GM21381 (cell line): ENCODE measurements around the gene RAD51B.
"Not testable (repeated sequence)": the region's sequence is repeated elsewhere in the genome, so short reads cannot be mapped to it uniquely, and the experiment has no call there.

Source experiments
- ATAC-seq: cut with Tn5 transposase; IDR thresholded peaks from one replicate; pipeline ENCODE4 v1.9.1; 2021; ENCODE audit warnings: mild to moderate bottlenecking, moderate library complexity; ENCODE audit not compliant: unreplicated experiment

RAD51B gene

DNA sequence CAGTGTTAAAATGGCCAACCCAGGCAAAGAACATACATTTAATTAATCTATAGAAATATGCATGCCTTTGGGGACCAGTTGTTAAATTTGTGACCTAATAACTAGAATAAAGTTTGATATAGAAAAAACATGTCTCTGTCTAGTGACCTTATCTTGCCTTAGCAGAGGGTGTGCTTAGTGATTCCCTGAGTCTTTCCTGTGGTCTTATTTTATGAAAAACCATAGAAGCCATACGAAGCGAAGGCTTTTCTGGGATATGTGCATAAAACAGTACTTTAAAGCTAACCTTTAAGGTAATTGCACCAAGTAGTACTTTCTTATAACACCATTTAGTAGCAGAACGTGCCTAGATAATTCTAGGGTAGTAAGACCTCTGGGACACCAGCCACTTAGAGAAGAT is 593.9 kb downstream of the RAD51B start:
- no peak for ATAC-seq

DNA sequence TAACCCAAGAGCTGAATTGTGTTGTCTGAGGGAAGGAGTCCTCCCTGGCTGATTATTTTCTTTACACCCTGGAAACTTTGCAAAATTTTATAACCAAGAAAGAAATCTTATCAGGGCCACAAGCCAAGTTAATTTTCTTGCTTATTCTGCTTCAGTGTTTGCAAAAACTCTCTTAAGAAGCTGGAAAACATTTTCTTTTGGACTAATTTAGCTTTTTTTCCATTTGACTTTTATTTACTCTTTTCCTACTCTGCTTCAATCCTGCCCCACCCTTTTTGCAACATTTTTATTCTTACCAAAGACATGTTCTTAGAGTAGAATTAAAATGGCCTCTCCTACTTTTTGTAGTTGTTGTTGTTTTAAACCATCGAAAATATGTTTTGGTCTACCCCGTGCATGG is 594.5 kb downstream of the RAD51B start:
- no peak for ATAC-seq

DNA sequence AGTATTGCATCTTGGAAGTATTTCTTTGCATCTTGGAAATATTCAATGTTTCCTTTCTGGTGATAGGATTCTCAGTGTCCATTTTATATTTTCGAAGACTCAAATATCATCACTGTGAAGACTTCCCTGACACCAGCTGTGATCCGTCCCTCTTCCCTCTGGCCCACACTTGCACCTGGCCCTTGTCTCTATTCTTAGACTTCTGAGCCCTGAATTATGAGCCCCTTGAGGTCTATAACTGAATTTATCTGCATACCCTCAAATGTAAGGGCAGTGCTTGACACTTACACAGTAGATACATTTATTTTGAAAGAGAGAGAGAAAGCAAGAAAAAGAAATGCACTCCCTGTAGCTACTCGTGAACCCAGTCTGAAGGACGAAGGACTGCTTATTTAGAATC is 596.6 kb downstream of the RAD51B start:
- ATAC-seq = no peak

DNA sequence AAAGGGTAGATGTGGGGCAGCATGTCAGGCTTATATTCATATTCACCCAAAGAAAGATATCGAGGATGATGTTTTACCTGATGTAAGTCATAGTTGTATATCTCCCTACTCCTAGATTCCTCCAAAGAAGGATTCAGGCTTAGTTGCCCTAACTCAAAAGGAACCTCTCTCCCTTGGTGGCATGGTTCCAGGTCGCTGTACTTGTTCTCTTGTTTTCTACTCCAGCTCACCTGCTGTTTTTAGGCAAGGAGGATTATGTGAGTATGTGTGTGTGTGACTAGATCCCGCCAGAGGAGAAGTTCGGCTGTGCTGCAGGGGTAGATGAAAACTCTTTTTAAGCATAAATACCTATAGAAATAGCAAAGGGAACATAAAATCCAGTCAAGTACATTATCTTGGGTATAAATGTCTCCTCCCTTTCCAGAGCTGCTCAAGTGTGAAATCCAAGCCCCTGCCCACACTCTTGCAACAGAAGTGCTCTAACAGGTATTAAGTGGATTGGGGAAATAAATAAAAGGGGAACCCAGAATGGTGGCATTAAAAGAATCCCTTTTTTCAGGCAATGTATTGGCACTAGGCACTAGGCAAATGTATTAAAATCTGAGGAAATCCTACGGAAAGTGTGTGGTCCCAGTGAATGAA is 597.6 kb downstream of the RAD51B start:
- ATAC-seq = no peak

DNA sequence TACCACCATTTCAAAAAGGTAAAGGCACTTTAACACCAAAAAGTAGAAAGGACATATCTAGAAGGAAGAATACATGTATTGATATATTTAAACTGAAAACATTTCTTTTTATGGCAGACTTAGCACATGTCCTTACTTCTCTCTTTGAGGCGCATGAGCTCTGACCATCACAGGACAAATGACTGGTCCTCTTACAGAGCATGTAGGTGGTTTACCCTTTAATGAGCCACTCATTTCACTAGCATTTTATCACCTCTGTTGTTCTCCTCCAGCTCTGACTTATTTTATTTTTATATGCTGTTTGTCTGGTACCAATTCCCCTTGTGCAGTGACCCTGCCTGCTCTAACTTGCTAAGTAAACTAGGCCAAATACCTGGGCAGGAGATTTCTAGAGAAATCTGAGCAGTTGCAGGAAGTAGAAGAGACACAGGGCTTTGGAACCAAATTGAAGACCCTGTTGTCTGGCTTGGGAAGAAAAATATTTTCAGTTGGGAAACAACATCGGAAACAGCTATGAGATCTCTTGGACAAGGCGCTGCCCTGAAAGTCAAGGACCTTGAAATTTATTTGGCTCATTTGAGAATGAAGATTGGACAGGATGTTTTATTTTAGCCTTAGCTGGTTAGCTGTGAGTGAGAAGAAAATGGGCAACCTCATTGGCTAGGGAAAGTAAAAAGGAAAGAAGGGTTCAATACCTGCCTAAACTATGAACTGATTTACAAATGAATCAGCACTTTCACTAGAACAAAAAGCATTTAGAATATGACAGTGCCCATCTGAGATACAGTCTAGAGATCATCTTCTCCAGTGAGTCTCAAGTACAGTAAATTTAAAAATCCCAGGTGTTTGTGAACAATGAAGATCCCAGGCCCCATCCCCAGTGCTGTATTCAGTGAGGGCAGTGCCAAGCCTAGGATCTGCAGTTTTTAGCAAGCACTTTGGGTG is 598.9 kb downstream of the RAD51B start:
- no peak for ATAC-seq

DNA sequence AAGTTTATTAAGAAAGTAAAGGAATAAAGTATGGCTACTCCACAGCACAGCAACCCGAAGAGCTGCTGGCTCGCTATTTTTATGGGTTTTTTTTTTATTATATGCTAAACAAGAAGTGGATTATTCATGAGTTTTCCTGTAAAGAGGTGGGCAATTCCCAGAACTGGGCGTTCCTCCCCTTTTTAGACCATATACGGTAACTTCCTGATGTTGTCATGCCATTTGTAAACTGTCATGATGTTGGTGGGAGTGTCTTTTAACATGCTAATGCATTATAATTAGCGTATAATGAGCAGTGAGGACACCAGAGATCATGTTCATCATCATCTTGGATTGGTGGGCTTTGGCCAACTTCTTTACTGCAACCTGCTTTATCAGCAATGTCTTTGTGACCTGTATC is 600.8 kb downstream of the RAD51B start:
- no peak for ATAC-seq

DNA sequence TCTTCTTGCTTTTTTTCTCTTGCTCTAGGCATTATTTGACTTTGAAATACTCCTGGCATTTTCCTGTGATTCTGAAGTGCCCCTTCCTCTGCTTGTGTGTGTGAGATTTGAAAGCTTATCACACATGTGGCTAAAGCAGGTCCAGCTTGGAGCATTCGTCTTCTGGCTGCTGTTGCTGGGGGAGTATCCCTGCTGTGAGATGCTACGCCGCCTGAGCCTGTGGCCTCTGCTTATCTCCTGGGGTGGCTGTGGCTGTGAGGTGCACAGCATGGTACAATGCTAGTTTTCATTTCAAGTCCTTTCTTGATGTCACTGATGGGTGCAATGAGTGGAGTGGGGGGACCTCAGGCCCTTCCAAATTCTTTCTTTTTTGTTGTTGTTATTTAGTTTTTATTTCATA is 601.5 kb downstream of the RAD51B start:
- no peak for ATAC-seq

DNA sequence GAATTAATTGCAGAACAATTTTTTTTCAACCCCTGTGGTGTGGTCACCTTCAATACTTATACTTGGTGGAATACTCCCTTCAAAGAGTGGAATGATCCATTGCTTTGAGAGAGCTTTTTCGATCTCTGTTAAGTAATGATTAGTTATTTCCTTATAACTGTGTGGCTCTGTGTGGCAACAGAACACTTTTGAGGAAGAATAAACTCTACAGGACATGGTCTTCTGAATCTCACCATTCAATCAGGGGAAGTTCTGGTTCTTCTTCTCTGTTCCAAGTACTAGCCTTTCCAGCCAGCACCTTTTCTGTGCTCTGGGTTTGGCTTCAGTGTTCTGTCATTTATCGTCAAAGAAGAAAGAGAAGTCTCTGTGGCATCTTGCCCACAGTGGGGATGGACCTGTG is 604.1 kb downstream of the RAD51B start:
- no peak for ATAC-seq

DNA sequence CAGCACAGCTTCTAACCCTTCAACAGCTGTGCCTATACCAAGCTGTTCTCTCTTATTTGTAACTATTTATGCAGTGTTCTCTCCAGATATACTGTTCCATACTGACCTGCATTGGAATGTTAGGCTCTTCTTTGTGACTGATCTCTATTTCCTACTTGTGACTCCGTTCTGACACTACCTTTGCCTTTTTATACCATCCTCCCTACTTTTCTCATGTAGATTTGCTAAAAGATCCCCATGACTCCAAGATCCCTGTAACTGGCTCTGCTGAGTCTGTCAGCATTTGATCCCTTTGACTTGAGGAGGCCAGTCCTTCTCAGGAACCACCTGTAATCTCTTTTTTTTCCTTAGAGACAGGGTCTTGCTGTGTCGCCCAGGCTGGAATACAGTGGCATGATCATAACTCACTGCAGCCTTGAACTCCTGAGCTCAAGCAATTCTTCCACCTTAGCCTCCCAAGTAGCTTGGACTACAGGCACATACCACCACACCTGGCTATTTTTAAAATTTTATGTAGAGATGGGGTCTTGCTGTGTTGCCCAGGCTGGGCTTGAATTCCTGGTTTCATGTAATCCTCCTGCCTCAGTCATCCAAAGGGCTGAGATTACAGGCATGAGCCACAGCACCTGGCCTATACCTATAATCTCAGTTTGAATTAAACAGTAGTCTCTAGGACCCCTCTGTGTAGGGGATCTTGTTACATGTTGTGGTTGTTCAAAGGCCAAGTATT is 605.0 kb downstream of the RAD51B start:
- ATAC-seq = no peak

DNA sequence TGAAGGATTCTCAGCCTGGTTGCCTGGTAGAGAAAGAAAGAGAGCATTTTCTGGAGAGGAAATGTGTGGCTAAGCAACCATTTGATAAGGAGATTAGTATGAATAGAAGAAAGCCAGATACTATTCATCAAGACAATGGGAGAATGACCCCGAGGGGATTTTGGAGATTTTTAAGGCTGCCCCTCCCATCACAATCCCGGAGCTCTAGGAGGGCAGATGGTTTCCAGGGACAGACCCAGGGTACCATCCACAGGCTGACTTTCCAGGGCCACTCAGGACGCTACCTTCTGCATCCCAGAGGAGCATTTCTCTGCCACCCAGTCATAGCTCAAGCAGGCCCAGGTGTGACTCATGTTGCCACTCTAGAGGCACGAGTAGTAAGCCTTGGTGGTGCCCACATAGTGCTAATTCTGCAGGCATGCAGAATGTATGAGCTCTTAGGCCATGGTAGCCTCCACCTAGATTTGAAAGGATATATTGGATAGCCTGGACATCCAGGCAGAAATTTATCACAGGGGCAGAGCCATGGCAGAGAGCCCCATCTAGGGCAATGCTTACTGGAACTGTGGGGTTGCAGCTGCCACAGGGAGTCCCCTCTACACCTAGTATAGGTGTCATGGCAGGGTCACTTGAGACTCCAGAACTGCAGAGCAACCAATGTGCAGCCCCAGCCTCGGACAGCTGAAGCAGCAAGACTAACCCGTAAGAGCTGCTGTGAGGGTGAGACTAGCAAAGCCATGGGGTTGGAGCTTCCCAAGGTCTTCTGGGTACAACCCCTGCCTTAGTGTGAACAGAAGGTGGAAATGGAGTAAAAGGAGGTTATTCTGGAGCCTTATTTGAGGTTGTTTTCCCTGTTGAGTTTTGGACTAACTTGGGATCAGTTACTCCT is 607.3 kb downstream of the RAD51B start:
- no peak for ATAC-seq

DNA sequence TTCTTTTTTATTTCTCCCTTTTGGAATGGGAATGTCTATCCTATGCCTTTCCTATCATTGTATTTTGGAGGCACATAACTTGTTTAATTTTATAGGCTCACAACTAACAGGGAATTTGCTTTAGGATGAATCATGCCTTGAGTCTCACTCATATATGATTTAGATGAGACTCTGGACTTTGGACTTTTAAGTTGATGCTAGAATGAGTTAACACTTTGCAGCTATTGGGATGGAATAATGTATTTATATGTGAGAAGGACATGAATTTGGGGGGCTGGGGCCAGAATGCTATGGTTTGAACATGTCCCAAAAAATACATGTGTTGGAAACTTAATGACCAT is 607.9 kb downstream of the RAD51B start:
- ATAC-seq = no peak

DNA sequence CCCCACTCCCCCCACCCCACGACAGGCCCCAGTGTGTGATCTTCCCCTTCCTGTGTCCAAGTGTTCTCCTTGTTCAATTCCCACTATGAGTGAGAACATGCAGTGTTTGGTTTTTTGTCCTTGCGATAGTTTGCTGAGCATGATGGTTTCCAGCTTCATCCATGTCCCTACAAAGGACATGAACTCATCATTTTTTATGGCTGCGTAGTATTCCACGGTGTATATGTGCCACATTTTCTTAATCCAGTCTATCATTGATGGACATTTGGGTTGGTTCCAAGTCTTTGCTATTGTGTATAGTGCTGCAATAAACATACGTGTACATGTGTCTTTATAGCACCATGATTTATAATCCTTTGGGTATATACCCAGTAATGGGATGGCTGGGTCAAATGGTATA is 609.3 kb downstream of the RAD51B start:
- ATAC-seq = not testable (repeated sequence)

DNA sequence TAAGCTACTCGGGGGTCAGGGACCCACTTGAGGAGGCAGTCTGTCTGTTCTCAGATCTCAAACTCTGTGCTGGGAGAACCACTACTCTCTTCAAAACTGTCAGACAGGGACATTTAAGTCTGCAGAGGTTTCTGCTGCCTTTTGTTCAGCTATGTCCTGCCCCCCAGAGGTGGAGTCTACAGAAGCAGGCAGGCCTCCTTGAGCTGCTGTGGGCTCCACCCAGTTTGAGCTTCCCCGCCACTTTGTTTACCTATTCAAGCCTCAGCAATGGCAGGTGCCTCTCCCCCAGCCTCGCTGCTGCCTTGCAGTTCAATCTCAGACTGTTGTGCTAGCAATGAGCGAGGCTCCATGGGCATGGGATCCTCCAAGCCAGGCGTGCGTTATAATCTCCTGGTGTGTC is 614.6 kb downstream of the RAD51B start:
- ATAC-seq = not testable (repeated sequence)

DNA sequence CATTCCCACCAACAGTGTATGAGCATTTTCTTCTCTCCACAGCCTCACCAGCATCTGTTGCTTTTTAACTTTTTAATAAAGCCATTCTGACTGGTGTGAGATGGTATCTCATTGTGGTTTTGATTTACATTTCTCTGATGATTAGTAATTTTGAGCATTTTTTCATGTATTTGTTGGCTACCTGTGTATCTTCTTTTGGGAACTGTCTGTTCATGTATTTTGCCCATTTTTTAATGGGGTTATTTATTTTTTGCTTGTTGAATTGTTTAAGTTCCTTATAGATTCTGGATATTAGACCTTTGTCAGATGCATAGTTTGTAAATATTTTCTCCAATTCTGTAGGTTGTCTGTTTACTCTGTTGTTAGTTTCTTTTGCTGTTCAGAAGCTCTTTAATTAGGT is 616.1 kb downstream of the RAD51B start:
- not testable (repeated sequence) for ATAC-seq

DNA sequence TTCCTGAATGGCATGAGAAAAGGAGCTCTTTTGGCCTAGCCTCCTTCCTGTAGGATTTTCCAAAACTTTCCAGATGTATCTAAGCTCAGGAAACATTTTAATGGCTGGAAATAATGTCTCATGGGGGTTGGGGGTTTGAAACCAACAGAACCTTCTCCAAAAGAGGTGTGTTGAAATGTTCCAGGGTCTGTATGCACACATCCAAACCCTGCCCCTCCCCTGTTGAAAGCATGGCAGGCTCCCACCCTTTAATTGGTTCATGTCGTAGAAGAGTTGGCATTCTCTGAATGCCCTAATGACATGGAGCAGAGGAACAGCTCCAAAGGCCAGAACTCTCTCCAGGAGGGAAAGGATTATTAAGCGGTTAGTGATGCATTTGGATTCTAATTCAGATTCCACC is 620.1 kb downstream of the RAD51B start:
- ATAC-seq = no peak

DNA sequence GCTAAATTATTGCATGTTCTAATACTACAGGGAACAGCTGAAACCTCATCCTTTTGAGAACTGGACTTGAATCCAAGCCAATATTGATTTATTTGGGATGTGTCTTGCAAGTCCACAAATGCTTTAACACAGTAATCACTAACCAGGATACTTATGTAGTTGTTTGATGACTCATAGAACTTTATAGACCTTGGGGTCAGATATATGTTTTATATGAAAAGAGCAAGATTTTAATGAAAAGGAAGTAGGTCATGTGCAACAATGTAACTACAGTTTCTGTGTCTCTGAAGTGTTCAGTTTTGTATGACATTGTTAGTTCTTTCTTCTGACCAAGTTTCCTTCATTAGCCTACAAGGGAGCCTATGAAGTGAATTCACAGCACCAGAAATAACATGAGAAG is 621.2 kb downstream of the RAD51B start:
- no peak for ATAC-seq

DNA sequence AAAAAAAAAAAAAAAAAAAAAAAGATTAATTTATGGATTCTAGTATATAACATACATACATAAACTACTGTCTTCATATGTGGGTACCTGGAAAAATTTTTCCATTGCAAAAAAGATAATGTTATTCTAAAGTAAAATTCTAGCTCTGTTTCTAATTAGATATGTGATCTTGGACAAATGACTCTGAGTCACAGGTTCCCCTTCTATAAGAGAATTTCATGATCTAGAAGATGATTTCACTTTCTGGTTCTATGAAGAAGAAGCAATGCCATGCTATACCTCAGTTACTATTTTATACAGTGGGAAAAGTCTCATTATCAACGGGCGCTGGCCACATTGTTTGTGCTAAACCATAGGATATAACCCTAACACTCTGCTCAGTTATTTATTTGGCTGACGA is 622.0 kb downstream of the RAD51B start:
- ATAC-seq = no peak

DNA sequence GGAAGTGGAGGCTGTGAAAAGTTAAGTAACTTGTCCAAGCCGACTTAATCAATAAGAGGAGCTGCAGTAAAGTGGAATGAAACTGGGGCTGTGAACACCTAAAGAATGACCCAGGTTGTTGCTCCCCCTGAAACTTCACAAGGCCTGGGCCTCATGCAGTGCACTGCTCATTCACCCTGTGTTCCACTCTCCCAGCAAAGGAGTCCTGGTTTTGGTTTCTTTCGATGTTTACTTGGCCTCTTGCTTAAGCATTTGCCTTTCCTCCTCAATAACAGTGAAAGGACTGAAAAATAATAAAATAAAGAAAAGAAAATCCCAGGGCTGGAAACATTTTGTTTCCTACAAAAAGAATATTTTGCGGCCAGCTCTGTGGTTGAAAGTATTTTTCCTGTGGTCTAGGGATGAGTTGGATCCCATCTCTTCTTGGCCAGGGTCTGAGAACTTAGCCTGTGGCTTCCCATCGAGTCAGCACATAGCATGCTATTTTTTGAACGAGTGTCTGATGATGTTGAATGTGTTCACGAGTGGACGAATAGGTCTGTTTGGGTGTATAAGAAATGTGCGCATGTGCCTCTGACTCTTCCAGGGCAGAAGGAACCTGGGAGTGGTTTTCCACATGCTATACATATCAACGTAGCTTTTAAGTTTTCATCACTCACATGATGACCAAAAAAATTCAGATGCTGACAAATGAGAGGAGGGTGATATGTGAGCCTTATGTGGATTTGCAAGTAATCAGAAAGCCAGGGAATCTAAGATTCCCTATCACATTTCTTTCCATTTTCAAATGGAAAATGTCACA is 623.5 kb downstream of the RAD51B start:
- ATAC-seq = no peak

DNA sequence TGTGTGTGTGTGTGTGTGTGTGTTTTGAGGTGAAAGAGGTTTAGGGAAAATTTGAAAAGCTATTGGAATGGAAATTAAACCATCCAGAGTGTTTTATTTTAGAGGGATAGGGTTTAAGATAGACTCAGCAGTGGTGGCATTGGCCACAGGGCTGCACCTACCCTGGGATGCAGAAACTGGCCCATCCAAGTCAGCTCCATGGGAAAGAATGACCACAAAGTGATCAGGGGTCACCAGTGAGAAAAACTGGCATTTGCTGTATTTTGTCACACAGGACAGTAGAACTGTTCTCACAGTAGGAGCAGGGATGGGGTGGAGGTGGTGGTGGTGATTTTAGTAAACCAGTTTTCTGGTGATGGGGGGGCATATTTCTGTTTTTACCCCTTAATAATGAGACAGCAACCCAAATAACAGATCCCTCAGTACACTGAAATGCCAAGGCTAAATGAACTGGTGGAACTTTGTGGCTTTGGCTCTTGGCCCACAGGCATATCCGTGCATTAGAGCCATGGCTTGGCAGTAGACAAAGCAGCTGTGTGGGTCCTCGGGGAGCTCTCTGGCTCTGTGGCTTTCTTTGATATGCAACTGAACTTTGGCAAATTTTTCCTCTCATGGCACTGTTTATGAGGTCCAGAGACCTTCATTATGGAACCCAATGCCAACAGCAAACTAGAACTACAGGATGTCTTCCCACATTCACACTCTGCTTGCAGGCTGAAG is 625.0 kb downstream of the RAD51B start:
- no peak for ATAC-seq
